Brain pericyte (primary cell): ENCODE results near the gene HMGN4.

Source experiments
- DNase-seq: peaks from one replicate; pipeline ENCODE4 v3.0.0-alpha.2; 2012; ENCODE audit warnings: low read depth, low spot score

The HMGN4 gene

GRCh38 chr6:26552205-26552604, 14.0 kb downstream of the HMGN4 start:
- DNase-seq = no peak

GRCh38 chr6:26552640-26553188, 14.5 kb downstream of the HMGN4 start:
- DNase-seq = no peak

GRCh38 chr6:26553264-26553634, 15.1 kb downstream of the HMGN4 start:
- no peak for DNase-seq

GRCh38 chr6:26553635-26554446, 15.7 kb downstream of the HMGN4 start:
- peak; percentile 88 for DNase-seq

GRCh38 chr6:26554447-26554696, 16.2 kb downstream of the HMGN4 start:
- no peak for DNase-seq

GRCh38 chr6:26554697-26555504, 16.7 kb downstream of the HMGN4 start:
- no peak for DNase-seq

GRCh38 chr6:26555505-26556262, 17.5 kb downstream of the HMGN4 start:
- DNase-seq = no peak

GRCh38 chr6:26556263-26557070, 18.3 kb downstream of the HMGN4 start:
- DNase-seq = no peak

- no peak for DNase-seq
These were observed 23.6 kb downstream of the HMGN4 start for GRCh38 chr6:26561533-26562466.

- DNase-seq = no peak
These were observed 25.3 kb downstream of the HMGN4 start for GRCh38 chr6:26563488-26563887.

- DNase-seq = peak; percentile 88
These were observed 30.7 kb downstream of the HMGN4 start for GRCh38 chr6:26568601-26569432.

GRCh38 chr6:26569433-26569764, 31.2 kb downstream of the HMGN4 start:
- DNase-seq = no peak

GRCh38 chr6:26570027-26570809, 32.1 kb downstream of the HMGN4 start:
- DNase-seq = no peak

- DNase-seq = no peak
These were observed 33.6 kb downstream of the HMGN4 start for GRCh38 chr6:26571592-26572296.

- no peak for DNase-seq
These were observed 37.4 kb downstream of the HMGN4 start for GRCh38 chr6:26575494-26575939.

GRCh38 chr6:26576407-26576843, 38.3 kb downstream of the HMGN4 start:
- no peak for DNase-seq

- no peak for DNase-seq
These were observed 39.0 kb downstream of the HMGN4 start for GRCh38 chr6:26576929-26577719.
